H1 (cell line): ENCODE measurements around the gene ADCK1. TPM values are rescaled to one million over a fixed set of nuclear protein-coding genes. Genes with fewer than 3 reads are reported as not detected.

Experiments
- CTCF ChIA-PET: fragments of 300-600 bp; sonication (Branson Sonifier 250); formaldehyde crosslinking; loops from one replicate; lab custom pipeline; 2021; ENCODE audit not compliant: partially characterized antibody; lab: Charles Lee
- POLR2A ChIA-PET: fragments of 300-600 bp; sonication (Branson Sonifier 250); formaldehyde crosslinking; loops from one replicate; lab custom pipeline; 2021; ENCODE audit warnings: inconsistent platforms; ENCODE audit not compliant: partially characterized antibody; lab: Charles Lee
- DNase-seq, 2 experiments: peaks; one replicate each; pipeline versions ENCODE4 v3.0.0 to v3.0.0-alpha.2; 2010 to 2022; ENCODE audit warnings: low spot score in 2 of 2, low read depth in 1 of 2, mixed read lengths in 1 of 2
- FAIRE-seq: peaks from 2 replicates; lab custom pipeline; 2011; peaks lifted over from hg19 to GRCh38; lab: Jason Lieb, UNC
- H2AFZ ChIP-seq: 2 replicates; pipeline ENCODE4 v1.8.1; 2012; ENCODE audit warnings: low read length, inconsistent platforms
- H2AK5ac ChIP-seq: 2 replicates; pipeline ENCODE4 v1.6.1; 2013; ENCODE audit warnings: low read depth, low read length
- H2BK120ac ChIP-seq: replicated peaks from 2 replicates; pipeline ENCODE3; 2013; ENCODE audit warnings: low read depth, low read length, inconsistent platforms
- H2BK12ac ChIP-seq: 2 replicates; pipeline ENCODE4 v1.6.1; 2013; ENCODE audit warnings: low read depth, low read length
- H2BK15ac ChIP-seq: 2 replicates; pipeline ENCODE4 v1.6.1; 2013; ENCODE audit warnings: low read length
- H2BK20ac ChIP-seq: 2 replicates; pipeline ENCODE4 v1.6.1; 2013; ENCODE audit warnings: low read length
- H2BK5ac ChIP-seq: 2 replicates; pipeline ENCODE4 v1.6.1; 2013; ENCODE audit warnings: low read depth, low read length
- H3K14ac ChIP-seq: 2 replicates; pipeline ENCODE4 v1.6.1; 2013; ENCODE audit warnings: inconsistent platforms; ENCODE audit not compliant: insufficient read length
- H3K18ac ChIP-seq: 2 replicates; pipeline ENCODE4 v1.6.1; 2013; ENCODE audit warnings: low read length; ENCODE audit errors: extremely low read depth
- H3K23ac ChIP-seq: 2 replicates; pipeline ENCODE4 v1.6.1; 2013; ENCODE audit warnings: inconsistent platforms; ENCODE audit not compliant: insufficient read length
- H3K23me2 ChIP-seq: 2 replicates; pipeline ENCODE4 v1.6.1; 2013; ENCODE audit warnings: low read depth, low read length
- H3K27ac ChIP-seq: 2 replicates; pipeline ENCODE4 v1.6.1; 2011; ENCODE audit warnings: low read depth, low read length, inconsistent platforms
- H3K27me3 ChIP-seq, 4 experiments: replicated peaks in 1 of 4; 1 replicate in 1 of 4; 2 replicates in 3 of 4; pipeline versions ENCODE4 v1.6.1 to v1.8.1; 2011 to 2013; ENCODE audit warnings: low read length in 3 of 4, mild to moderate bottlenecking in 3 of 4, inconsistent platforms in 2 of 4, mixed read lengths in 2 of 4, moderate library complexity in 1 of 4; ENCODE audit not compliant: control insufficient read depth in 3 of 4, insufficient read depth in 3 of 4; ENCODE audit errors: extremely low read depth in 1 of 4
- H3K36me3 ChIP-seq, 4 experiments: 2 replicates each; pipeline versions ENCODE4 v1.6.1 to v1.8.1; 2011 to 2013; ENCODE audit warnings: mild to moderate bottlenecking in 4 of 4, low read length in 3 of 4, moderate library complexity in 2 of 4, control low read depth in 1 of 4, inconsistent platforms in 1 of 4; ENCODE audit not compliant: insufficient read depth in 4 of 4, control insufficient read depth in 2 of 4
- H3K4ac ChIP-seq: replicated peaks from 2 replicates; pipeline ENCODE3; 2013; ENCODE audit warnings: low read length, low read depth, mixed read lengths, inconsistent platforms; ENCODE audit not compliant: insufficient read length
- H3K4me1 ChIP-seq, 4 experiments: replicated peaks in 1 of 4; 1 replicate in 1 of 4; 2 replicates in 3 of 4; pipeline versions ENCODE4 v1.6.1 to v1.8.1; 2011 to 2013; ENCODE audit warnings: low read length in 3 of 4, inconsistent platforms in 2 of 4, mixed read lengths in 1 of 4; ENCODE audit not compliant: insufficient read depth in 4 of 4, control insufficient read depth in 3 of 4
- H3K4me2 ChIP-seq, 2 experiments: 2 replicates each; pipeline versions ENCODE4 v1.6.1 to v1.8.1; 2011 to 2013; ENCODE audit warnings: low read depth in 2 of 2, low read length in 2 of 2, control low read depth in 1 of 2, inconsistent platforms in 1 of 2, mild to moderate bottlenecking in 1 of 2; ENCODE audit not compliant: insufficient read depth in 1 of 2
- H3K4me3 ChIP-seq, 4 experiments: fragments of 200-600, 300-600 bp in 1 of 4; sonication (generic), shearing (Covaris generic), sonication (Bioruptor Twin) in 1 of 4; 2 replicates each; pipeline versions ENCODE4 v1.5.1 to v1.8.1; 2011 to 2016; ENCODE audit warnings: low read length in 4 of 4, low read depth in 3 of 4, control low read depth in 2 of 4, inconsistent platforms in 2 of 4, mild to moderate bottlenecking in 2 of 4, mixed read lengths in 1 of 4, moderate library complexity in 1 of 4; ENCODE audit not compliant: insufficient read depth in 2 of 4; ENCODE audit errors: extremely low read depth in 1 of 4
- H3K56ac ChIP-seq: replicated peaks from 2 replicates; pipeline ENCODE3; 2013; ENCODE audit warnings: low read depth, mild to moderate bottlenecking, mixed read lengths, low read length, inconsistent platforms; ENCODE audit not compliant: insufficient read length
- H3K79me1 ChIP-seq: 2 replicates; pipeline ENCODE4 v1.6.1; 2013; ENCODE audit warnings: low read depth, low read length, control low read depth
- H3K79me2 ChIP-seq, 2 experiments: 2 replicates each; pipeline versions ENCODE4 v1.6.1 to v1.8.1; 2012 to 2013; ENCODE audit warnings: low read length in 2 of 2, mild to moderate bottlenecking in 2 of 2, inconsistent platforms in 1 of 2; ENCODE audit not compliant: insufficient read depth in 2 of 2, control insufficient read depth in 1 of 2
- H3K9ac ChIP-seq, 4 experiments: replicated peaks in 1 of 4; 1 replicate in 1 of 4; 2 replicates in 3 of 4; pipeline versions ENCODE4 v1.6.1 to v1.8.1; 2011 to 2013; ENCODE audit warnings: low read depth in 3 of 4, low read length in 3 of 4, control low read depth in 2 of 4, mild to moderate bottlenecking in 2 of 4, moderate library complexity in 2 of 4, inconsistent platforms in 1 of 4; ENCODE audit errors: extremely low read depth in 1 of 4
- H3K9me3 ChIP-seq, 2 experiments: 2 replicates each; pipeline versions ENCODE4 v1.6.1 to v1.8.1; 2012 to 2013; ENCODE audit warnings: mild to moderate bottlenecking in 2 of 2, moderate library complexity in 2 of 2, control low read depth in 1 of 2, inconsistent platforms in 1 of 2, low read depth in 1 of 2, low read length in 1 of 2, mixed read lengths in 1 of 2; ENCODE audit not compliant: insufficient read depth in 2 of 2
- H4K20me1 ChIP-seq, 2 experiments: replicated peaks in 1 of 2; 2 replicates each; pipeline versions ENCODE3 to v1.8.1; 2011 to 2013; ENCODE audit warnings: inconsistent platforms in 2 of 2, low read length in 2 of 2, mild to moderate bottlenecking in 1 of 2; ENCODE audit not compliant: insufficient read depth in 2 of 2, control insufficient read depth in 1 of 2
- H4K5ac ChIP-seq: 2 replicates; pipeline ENCODE4 v1.6.1; 2013; ENCODE audit warnings: low read length, low read depth, mixed read lengths, inconsistent platforms; ENCODE audit not compliant: insufficient read length
- H4K8ac ChIP-seq: 2 replicates; pipeline ENCODE4 v1.8.0; 2013; ENCODE audit warnings: mild to moderate bottlenecking, moderate library complexity, low read length, inconsistent platforms; ENCODE audit not compliant: insufficient read depth; ENCODE audit errors: extremely low read depth
- H4K91ac ChIP-seq: replicated peaks from 2 replicates; pipeline ENCODE3; 2013; ENCODE audit warnings: low read length, mixed read lengths, inconsistent platforms; ENCODE audit not compliant: insufficient read length
- EP300 ChIP-seq, 2 experiments: IDR thresholded peaks; 1 replicate in 1 of 2; 2 replicates in 1 of 2; pipeline ENCODE4 v1.6.1; 2011 to 2012; ENCODE audit warnings: low read depth in 2 of 2, low read length in 2 of 2, mild to moderate bottlenecking in 2 of 2, borderline replicate concordance in 1 of 2, inconsistent platforms in 1 of 2, moderate library complexity in 1 of 2
- HDAC6 ChIP-seq: IDR thresholded peaks from one replicate; pipeline ENCODE4 v1.7.1; 2012; ENCODE audit warnings: low read depth, mild to moderate bottlenecking, inconsistent platforms, low read length, moderate library complexity
- KDM1A ChIP-seq: fragments of 200-600, 300-600 bp; sonication (generic); IDR thresholded peaks from 2 replicates; pipeline ENCODE4 v1.7.1; 2016; ENCODE audit warnings: mild to moderate bottlenecking, low read length, borderline replicate concordance
- NANOG ChIP-seq: IDR thresholded peaks from 2 replicates; pipeline ENCODE4 v1.6.1; 2011; ENCODE audit warnings: low read length, low read depth, mild to moderate bottlenecking, inconsistent platforms; ENCODE audit not compliant: insufficient read depth, poor library complexity, severe bottlenecking
- RFX5 ChIP-seq: IDR thresholded peaks from 2 replicates; pipeline ENCODE4 v1.6.1; 2011; ENCODE audit warnings: low read depth, low read length, improper control_type of control experiment, borderline replicate concordance
- TAF1 ChIP-seq: IDR thresholded peaks from 2 replicates; pipeline ENCODE4 v1.6.1; 2011; ENCODE audit warnings: mild to moderate bottlenecking, low read depth, low read length
- TBP ChIP-seq: IDR thresholded peaks from 2 replicates; pipeline ENCODE4 v1.6.1; 2011; ENCODE audit warnings: low read depth, low read length, improper control_type of control experiment
- WGBS, 2 experiments: shearing (Covaris generic) in 1 of 2; methylation state at CpG; one replicate each; pipeline versions ENCODE4 v1.1.6 to v1.1.7; 2013 to 2015; ENCODE audit warnings: low lambda C conversion rate in 2 of 2, mixed read lengths in 2 of 2, inconsistent platforms in 1 of 2, low coverage in 1 of 2, missing lambda C conversion rate in 1 of 2; ENCODE audit not compliant: insufficient replicate concordance in 2 of 2, insufficient coverage in 1 of 2, insufficient read length in 1 of 2; ENCODE audit errors: extremely low coverage in 1 of 2, missing lambda C conversion rate in 1 of 2; 5-methylcytosine and 5-hydroxymethylcytosine counted together
- polyA plus RNA-seq, 7 experiments: library from polyadenylated mRNA; depleted of rRNA in 3 of 7; stranded (reverse) in 5 of 7; unstranded in 2 of 7; fragments of >200 nt in 5 of 7; fragments of 200-250 nt in 2 of 7; gene quantifications; 1 replicate in 5 of 7; 2 replicates in 1 of 7; 4 replicates in 1 of 7; pipeline versions ENCODE4 v1.2.1 to v1.2.3, GENCODE V29; 2011 to 2013; ENCODE audit warnings: missing spikeins in 2 of 7, mixed read lengths in 2 of 7
- total RNA-seq: library from RNA; stranded (reverse); fragmentation: NEBNext Ultra II Directional; extraction: Animal tissue kit (Norgen Biotek cat#: 25700); gene quantifications from 2 replicates; pipeline ENCODE4 v1.2.1, GENCODE V29; 2021

ADCK1 gene
- total and polyA plus RNA-seq, 2 of the 8 experiments (the other 6 are each of a cell fraction or from before 2014, with no cell fraction given), result 11.0 to 16.8 TPM

DNA sequence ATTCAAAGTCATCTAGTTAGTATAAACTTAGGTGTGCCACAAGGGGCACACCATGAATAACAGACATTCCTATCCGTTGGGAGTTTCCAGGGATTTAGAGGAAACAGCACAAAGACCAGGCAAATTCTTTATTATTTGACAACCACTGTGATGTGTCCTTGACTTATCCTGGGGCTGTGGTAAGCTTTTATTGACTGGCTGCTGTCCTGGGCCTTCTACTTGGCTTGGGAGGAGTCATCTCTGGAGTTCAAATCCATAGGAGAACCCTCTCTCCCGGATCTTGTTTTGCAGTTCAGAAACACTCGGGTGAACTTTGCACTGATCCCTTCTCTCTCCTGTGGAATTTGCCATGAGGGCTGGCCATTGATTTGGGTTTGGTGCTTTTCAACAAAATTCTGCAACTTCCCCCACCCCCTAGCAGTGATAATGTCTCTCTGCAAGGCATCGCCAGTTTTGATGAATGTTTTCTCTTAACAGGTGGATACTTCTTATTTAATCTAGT, 136.3 kb downstream of the ADCK1 start:
- Histone ChIP-seq H3K27me3 (no peaks in the 10 kb centered on the region), H3K36me3 (peaks cover 0 to 21% (median 3%) of the 10 kb centered on the region in 4 experiments; a peak in 5 of 8 replicates), H3K4ac (no peak overlapping the region), H3K27ac (no peak overlapping the region), H2BK120ac (no peak overlapping the region), H3K9me3 (peaks cover 23 to 28% of the 10 kb centered on the region in 2 experiments), H2BK20ac (no peak overlapping the region), H3K4me3 (no peak overlapping the region), H4K8ac (no peak overlapping the region), H3K56ac (no peak overlapping the region), H3K9ac (no peak overlapping the region), H2AFZ (no peak overlapping the region), H4K20me1 (no peaks in the 10 kb centered on the region), H3K4me1 (no peaks in the 10 kb centered on the region), H2BK5ac (no peak overlapping the region), H3K4me2 (no peak overlapping the region), H3K79me2 (no peaks in the 10 kb centered on the region), H3K18ac (no peak overlapping the region), H2BK12ac (no peak overlapping the region), H4K5ac (no peak overlapping the region), H2AK5ac (no peak overlapping the region), H3K14ac (no peak overlapping the region), H3K23ac (no peak overlapping the region), H3K23me2 (no peaks in the 10 kb centered on the region), H2BK15ac (no peak overlapping the region), H3K79me1 (no peaks in the 10 kb centered on the region), H4K91ac (no peak overlapping the region)
- ChIA-PET CTCF (interaction anchor here (1.5 kb wide), 1 partner anchor 8 kb away, joined by 3 read pairs; no protein-coding TSS in a partner anchor), POLR2A (no interaction called here)
- WGBS, 2 experiments, result 96% methylated on average over 4 of the region's 4 CpGs; no CpG with 5 or more reads in 1 of the 2 experiments
- TF ChIP-seq HDAC6 (no peak), RFX5 (no peak), KDM1A (no peak), EP300 (IDR thresholded peaks at IDR 0.05; ENCODE audit: borderline replicate concordance in 1 of 2, low read depth in 2 of 2, low read length in 2 of 2) (no peak), TAF1 (no peak), NANOG (no peak), TBP (no peak)
- DNase-seq (no peak), FAIRE-seq (no peak)
